22Rv1 (cell line): Measurements from ENCODE around the gene DHRS3.
"Not testable (repeated sequence)": the region's sequence is repeated elsewhere in the genome, so short reads cannot be mapped to it uniquely, and the experiment has no call there.

Source experiments
- H3K27ac ChIP-seq: fragments of 450-650 bp; 2 replicates; pipeline ENCODE4 v1.5.1; 2017
- ZFX ChIP-seq: fragments of 450-650 bp; IDR thresholded peaks from 2 replicates; pipeline ENCODE4 v1.6.1; 2017; ENCODE audit warnings: antibody characterized with exemption, borderline replicate concordance
- TF ChIP-seq, protein P1 (sequence below): fragments of 450-650 bp; IDR thresholded peaks from 2 replicates; pipeline ENCODE4 v1.5.1; 2017; ENCODE audit warnings: mild to moderate bottlenecking

The DHRS3 gene

DNA sequence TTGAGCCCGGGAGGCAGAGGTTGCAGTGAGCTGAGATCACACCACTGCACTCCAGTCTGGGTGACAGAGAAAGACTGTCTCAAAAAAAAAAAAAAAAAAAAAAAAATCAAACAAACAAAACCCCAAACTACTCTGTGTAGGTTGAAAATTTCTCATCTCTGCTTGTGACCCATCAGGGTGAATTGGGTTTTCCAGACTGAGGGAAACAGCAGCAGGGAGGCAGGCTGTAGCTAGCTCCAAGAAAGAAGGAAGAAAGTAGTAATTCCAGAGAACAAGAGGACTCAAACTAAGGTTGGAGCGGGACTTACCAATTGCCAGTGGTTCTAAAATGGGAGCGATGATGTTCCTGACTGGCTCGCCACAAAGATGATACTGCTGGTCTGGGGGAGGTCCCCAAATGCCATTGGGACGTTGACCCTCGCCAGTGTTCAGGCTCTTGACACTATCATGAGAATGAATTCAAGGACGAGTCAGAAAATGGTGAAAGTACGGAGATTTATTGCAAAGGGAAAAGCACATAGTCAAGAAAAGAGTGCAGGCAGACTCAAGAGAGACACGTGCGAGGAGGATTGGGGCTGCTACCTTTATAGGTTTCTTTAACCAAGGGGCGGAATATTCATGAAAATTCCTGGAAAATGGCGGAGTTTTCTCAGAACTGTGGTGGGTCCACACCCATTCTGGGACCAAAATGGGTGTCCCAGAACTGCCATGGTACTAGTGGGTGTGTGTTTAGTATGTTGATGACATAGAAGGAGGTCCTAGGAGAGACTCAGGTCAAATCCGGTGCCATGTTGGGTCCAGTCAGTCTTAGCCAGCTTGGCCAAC is 39.3 kb upstream of the DHRS3 start:
- H3K27ac ChIP-seq: no peak overlapping the region
- TF ChIP-seq, protein P1, sequence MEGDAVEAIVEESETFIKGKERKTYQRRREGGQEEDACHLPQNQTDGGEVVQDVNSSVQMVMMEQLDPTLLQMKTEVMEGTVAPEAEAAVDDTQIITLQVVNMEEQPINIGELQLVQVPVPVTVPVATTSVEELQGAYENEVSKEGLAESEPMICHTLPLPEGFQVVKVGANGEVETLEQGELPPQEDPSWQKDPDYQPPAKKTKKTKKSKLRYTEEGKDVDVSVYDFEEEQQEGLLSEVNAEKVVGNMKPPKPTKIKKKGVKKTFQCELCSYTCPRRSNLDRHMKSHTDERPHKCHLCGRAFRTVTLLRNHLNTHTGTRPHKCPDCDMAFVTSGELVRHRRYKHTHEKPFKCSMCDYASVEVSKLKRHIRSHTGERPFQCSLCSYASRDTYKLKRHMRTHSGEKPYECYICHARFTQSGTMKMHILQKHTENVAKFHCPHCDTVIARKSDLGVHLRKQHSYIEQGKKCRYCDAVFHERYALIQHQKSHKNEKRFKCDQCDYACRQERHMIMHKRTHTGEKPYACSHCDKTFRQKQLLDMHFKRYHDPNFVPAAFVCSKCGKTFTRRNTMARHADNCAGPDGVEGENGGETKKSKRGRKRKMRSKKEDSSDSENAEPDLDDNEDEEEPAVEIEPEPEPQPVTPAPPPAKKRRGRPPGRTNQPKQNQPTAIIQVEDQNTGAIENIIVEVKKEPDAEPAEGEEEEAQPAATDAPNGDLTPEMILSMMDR: no peak
- TF ChIP-seq ZFX: no peak

- no peak overlapping the region for H3K27ac ChIP-seq
- TF ChIP-seq ZFX: no peak
- TF ChIP-seq, protein P1: no peak
Observed at GRCh38 chr1:12656575-12656974, 38.6 kb upstream of the DHRS3 start.

DNA sequence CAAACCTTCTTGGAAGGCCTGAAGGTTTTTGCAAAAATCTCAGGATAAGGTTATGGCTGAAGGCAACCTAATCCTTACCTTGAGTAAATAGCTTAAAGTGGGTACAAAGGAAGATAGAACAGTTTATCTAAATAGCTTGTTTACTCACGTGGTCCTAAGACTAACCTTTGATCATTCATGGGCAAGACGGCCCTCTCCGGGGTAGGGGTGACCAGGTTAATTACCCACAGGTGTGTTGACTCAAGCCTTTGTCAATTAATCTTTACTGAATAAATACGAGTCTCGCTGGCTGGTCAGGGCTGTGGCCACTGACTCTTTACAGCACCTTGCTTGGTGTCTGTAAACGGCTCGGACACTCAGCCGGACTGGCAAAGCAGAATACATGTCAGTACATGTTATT is 36.6 kb upstream of the DHRS3 start:
- H3K27ac ChIP-seq: no peak overlapping the region
- TF ChIP-seq, protein P1: no peak
- no peak for TF ChIP-seq ZFX

GRCh38 chr1:12654004-12654567 is 36.1 kb upstream of the DHRS3 start:
- TF ChIP-seq ZFX: no peak
- TF ChIP-seq, protein P1: no peak
- H3K27ac ChIP-seq: no peak overlapping the region

DNA sequence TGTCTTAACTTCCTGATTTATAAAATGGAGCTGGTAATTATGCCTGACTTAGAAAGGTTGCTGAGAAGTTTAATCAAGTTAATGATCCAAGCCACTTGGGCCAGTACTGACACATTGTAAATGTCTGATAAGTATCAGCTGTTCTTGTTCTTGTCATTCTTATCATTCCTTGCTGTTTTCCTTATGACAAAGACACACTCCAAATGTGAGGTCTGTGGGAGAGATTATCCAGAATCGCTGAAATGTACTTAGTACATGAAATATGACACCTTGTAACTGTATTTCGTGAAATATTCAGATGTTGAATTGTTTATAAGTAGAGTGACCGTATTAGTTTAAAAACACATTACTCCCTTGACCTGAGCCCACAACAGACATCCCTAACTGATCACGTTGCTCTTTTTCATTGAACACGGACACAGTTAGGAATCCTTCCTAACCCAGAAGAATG is 32.0 kb upstream of the DHRS3 start:
- TF ChIP-seq, protein P1: no peak
- no peak for TF ChIP-seq ZFX
- no peak overlapping the region for H3K27ac ChIP-seq

GRCh38 chr1:12648741-12649140 is 30.7 kb upstream of the DHRS3 start:
- H3K27ac ChIP-seq: no peak overlapping the region
- TF ChIP-seq ZFX: no peak
- TF ChIP-seq, protein P1: no peak

GRCh38 chr1:12645401-12645800 is 27.4 kb upstream of the DHRS3 start:
- not testable (repeated sequence) for H3K27ac ChIP-seq
